ENCODE results near the gene CCDC106. TPM values are rescaled to one million over a fixed set of nuclear protein-coding genes. Genes with fewer than 3 reads are reported as not detected.

Gene CCDC106
- polyA plus RNA-seq, 4 donors = 14.5 to 29.6 (median 19.3) TPM

DNA sequence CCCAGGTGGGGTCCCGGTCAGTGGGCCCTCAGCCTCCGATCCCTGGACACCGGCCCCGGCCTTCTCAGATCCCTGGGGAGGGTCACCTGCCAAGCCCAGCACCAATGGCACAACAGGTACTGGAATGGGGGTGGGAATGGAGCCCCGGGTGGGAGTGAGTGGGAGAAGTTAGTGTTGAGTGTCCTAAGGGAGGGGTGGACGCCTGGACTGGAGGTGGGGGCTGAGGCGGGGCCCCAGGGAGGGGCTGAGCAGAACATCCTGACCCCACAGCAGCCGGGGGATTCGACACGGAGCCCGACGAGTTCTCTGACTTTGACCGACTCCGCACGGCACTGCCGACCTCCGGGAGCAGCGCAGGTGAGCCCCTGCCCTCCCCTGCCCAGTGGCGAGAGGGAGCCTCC lies 44.7 kb downstream of the CCDC106 start:
- no peak for DNase-seq (ENCODE audit: low read depth in 4 of 4, low spot score in 3 of 4)

DNA sequence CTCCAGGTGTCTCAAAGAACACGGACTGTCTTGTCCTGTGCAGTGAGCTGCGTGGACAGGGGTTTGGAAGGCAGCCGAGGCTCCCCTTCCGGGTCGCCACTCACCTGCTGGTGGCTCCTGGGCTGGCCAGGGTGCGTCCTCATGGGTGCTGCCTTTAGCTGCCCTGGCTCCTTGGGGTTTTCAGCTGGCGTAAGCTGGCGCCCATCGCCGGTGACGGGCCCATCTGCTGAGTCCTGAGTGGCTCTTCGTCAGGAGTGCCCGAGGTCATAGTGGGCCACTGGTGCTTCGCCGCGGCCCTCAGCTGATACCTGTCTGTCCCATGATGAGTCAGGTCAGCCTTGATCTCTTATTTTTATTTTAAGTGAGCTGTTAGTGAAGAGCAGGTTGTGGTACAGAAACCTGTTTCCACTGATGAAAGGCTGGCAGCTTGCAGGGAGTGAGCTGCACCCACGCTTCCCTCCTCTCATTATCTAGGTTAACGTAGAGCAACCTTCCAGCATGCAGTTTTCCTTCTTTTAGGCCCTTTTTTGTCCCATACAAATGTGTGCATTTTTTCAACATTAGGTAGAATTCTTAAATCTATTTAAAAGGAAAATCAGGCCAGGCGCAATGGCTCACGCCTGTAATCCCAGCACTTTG lies 45.4 kb downstream of the CCDC106 start:
- no peak for DNase-seq (ENCODE audit: low read depth in 4 of 4, low spot score in 3 of 4)

DNA sequence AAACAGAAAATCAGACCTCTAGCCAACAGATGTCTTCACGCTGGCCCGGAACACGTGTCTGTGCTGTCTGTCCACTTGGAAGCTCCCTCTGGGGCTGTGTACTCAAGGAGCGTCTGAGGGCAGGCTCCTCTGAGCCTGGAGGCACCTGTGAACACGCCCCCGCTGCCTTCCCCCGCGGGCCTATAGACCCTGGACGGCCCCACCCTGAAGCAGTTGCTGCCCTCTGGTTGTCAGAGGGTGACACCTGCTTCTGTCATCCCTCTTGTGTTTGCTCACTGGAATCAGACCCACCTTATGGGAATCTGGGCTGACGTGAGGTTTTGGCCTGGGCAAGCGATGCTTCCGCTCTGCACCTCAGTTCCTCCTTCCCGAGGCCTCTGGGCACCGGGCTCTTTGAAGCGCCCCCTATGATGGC lies 46.2 kb downstream of the CCDC106 start:
- no peak for DNase-seq (ENCODE audit: low read depth in 4 of 4, low spot score in 3 of 4)

DNA sequence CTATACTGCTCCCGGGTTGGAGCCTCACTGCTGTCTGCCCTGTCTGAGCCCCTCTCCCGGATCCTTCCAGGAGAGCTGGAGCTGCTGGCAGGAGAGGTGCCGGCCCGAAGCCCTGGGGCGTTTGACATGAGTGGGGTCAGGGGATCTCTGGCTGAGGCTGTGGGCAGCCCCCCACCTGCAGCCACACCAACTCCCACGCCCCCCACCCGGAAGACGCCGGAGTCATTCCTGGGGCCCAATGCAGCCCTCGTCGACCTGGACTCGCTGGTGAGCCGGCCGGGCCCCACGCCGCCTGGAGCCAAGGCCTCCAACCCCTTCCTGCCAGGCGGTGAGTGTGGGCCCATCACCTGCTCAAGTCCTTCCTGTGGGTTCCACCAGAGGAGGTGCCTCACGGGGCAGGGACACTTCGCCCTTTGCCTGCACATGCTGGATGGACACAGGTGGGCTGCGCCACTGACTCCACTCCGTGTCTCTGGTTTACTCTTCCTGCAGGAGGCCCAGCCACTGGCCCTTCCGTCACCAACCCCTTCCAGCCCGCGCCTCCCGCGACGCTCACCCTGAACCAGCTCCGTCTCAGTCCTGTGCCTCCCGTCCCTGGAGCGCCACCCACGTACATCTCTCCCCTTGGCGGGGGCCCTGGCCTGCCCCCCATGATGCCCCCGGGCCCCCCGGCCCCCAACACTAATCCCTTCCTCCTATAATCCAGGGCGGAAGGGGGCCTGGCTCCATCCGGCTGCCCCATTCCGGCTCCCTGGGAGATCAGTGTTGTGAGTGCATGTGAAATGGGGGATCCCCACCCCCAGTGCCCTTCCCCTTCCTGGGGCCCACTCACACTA lies 46.9 kb downstream of the CCDC106 start:
- no peak for DNase-seq (ENCODE audit: low read depth in 4 of 4, low spot score in 3 of 4)

DNA sequence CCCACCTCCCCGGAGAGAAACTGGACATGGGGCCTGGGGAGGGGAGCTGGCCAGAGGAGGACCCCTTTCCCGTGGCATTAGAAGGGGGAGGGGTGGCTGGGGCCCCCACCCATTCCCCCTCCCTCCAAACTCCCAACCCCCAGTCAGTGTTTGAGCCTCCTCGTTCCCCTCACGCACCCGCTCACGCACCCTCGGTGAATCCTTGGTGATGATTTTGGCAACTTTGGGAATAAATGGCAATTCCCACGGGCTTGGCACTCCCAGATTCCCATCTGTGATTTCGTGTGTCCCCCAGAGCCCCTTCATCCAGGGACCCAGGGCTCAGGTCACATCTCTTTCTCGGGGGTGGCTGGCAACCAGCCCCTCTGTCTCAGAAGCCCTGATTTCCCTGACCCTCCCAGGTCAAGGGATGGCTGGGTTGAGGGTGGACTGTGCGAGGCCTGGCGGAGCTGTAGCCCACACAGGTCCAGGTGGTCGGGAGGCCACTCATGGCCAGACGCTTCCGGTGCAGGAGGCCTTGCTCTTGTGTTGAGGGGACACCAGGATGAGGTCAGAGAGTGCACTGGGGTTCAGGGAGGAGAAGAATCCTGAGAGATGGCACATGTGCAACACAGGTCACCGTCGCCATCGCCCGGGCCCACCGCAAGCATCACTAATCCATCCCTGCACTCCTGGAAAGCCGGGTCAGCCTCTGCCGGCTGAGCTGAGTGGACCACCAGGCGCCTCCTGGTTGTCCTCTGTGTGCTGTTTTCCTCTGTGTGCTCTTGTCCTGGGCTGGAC lies 47.7 kb downstream of the CCDC106 start:
- no peak for DNase-seq (ENCODE audit: low read depth in 4 of 4, low spot score in 3 of 4)

DNA sequence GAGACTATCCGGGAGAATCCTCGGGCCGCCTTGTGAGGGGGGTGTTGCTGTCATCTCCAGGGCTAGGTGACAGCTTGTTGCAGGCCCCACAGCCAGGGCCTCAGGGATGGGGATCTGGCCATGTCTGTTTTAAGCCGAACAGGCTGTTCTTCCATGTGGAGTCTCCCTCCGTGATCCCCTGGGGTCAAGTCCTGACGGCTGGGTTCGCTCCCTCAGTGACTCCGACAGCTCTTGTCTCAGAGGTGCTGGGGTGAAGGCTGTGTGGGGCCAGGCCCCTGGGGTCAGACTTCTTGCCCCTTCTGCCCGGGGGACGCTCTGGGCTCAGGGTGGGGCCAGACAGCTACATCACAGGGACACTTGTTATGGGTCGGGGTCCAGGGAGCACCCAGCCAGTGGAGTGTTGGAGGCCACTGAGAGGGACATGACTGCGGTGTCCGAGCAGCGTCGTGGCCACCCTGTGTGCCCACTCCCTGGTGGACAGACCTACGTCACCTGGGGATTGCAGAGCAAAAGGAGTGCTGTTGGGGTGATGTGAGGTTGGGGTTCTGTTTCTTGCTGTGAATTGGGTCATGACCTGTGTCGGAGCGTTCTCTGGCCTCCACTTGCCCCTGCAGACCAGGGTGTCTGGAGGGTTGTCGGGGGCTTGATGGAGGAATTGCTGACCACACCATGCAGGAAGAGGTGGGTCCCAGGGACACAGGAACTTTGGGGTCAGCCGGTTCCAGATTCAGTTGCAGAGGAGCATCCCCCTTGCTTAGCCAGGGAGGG lies 48.5 kb downstream of the CCDC106 start:
- no peak for DNase-seq (ENCODE audit: low read depth in 4 of 4, low spot score in 3 of 4)

DNA sequence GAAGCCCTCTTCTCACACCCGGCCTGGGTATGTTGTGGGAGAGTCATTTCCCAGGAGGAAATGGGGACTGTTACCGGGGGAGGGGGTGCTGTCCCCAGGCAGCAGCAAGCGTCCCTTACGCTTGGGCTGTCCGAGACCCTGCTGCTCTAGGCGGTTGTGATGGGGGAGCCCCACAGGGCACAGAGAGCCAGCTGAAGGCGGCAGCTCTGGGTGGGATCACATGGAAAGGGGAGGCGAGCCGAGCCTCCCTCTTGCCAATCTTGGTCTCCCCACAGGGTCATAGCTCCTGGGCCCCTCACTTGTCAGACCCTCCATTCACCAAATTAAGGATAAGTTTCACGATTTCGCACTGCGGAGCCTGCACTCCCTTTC lies 49.0 kb downstream of the CCDC106 start:
- no peak for DNase-seq (ENCODE audit: low read depth in 4 of 4, low spot score in 3 of 4)

DNA sequence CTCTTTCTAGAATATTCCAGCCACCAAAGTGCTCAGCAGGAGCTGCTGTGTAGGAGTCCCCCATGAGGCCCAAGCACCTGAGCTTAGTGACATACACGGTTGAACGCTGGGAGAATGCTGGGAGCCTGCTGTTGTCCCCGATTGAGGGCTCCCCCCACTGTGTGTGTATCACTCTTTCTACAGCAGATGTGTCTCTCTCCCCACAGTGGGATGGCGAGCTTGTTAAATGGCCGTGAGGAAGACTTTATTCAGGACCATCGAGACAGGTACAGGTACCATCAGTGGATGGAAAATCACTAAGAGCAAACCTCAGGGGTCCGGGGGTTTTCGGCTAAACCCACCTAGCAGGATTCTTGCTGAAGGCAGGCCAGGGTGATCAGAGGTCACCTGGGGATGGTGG lies 49.7 kb downstream of the CCDC106 start:
- no peak for DNase-seq (ENCODE audit: low read depth in 4 of 4, low spot score in 3 of 4)

DNA sequence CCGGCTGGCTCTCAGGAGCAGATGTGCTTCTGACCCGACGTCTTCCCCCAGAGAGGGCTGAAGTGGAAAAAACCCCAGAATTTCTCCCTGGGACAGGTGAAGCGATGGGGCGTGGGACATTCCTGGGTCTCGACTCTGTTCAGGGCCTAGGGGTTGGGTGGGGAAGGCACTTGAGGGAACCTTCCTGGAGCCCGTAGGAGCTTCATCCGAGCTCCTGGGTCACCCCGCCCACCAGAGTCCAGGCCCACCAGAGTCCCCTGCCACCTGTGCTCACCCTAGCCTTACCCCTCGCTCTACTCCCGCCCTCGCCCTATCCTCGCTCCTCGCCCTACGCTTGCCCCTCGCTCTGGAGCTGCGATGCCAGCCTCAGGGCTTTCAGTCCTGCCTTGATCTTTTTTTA lies 50.2 kb downstream of the CCDC106 start:
- no peak for DNase-seq (ENCODE audit: low read depth in 4 of 4, low spot score in 3 of 4)

DNA sequence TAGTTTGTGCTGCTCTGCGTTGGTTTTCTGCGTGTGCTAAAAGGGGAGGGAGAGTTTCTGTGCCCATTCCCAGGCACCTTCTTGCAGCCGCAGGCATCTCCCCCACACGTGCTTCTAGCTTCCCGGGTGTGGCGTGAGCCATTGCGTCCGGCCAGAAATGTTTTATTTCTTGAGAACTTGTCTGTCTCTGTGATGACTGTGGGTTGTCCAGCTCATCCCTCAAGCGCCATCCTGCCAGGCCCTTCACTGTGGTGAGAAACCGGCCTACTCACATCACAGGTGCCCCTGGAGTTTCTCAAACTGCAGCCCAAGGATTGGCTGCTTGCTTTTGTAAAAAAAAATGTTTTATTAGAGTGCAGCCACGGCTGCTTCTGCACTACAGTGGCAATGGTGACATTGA lies 51.2 kb downstream of the CCDC106 start:
- no peak for DNase-seq (ENCODE audit: low read depth in 4 of 4, low spot score in 3 of 4)

DNA sequence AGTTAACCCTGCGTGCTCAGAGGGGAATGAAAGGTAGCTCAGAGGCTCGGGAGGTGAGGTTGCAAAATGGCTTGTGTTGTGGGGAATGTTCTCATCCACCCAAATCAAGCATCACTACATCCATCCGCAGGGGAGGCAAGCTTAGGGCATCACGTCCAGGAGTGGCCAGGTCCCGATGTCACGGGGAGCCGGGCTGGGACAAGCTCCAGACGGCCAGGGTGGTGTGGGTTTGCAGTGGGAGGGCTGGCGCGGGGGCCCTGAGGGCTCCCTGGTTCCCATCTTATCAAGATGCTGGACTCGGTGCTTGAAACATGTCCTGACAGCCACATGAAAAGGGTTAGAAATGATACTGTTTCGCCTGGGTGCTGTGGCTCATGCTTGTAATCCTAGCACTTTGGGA lies 52.8 kb downstream of the CCDC106 start:
- DNase-seq (ENCODE audit: low read depth in 4 of 4, low spot score in 3 of 4) = no peak

DNA sequence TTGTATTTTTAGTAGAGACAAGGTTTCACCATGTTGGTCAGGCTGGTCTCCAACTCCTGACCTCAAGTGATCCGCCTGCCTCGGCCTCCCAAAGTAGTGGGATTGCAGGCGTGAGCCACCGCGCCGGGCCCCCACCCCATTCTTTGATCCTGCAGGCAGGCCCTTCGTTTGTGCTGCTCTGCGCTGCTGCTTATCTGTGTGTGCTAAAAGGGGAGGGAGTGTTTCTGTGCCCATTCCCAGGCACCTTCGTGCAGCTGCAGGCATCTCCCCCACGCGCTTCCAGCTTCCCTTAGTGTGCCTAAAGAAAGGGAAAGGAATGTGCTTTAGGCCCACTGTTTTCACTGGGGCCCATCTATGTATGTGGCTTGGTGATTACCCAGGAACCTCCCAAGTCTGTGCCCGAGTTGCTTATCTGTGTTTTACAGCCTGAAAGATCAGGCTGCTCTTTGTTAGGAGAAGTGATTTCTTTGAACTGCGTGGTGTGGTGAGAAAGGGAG lies 54.2 kb downstream of the CCDC106 start:
- DNase-seq (ENCODE audit: low read depth in 4 of 4, low spot score in 3 of 4) = no peak

Other genes starting within 250 kb of the CCDC106 start
- gene UBE2S, start 240.4 kb upstream of the CCDC106 start, polyA plus RNA-seq (ENCODE audit: insufficient read length in 4 of 4) = 10 to 100 TPM; 42.3 to 56.0 (median 48.8) TPM
- gene SHISA7, start 204.9 kb upstream of the CCDC106 start, polyA plus RNA-seq (ENCODE audit: insufficient read length in 4 of 4) = under 1 TPM; 0.13 to 0.33 (median 0.22) TPM
- 10 to 100 TPM; 30.2 to 52.6 (median 33.0) TPM for gene ISOC2, start 186.6 kb upstream of the CCDC106 start, polyA plus RNA-seq (ENCODE audit: insufficient read length in 4 of 4)
- not detected for gene C19orf85, start 183.5 kb upstream of the CCDC106 start, polyA plus RNA-seq (ENCODE audit: insufficient read length in 4 of 4)
- gene ZNF628, start 171.6 kb upstream of the CCDC106 start, polyA plus RNA-seq (ENCODE audit: insufficient read length in 4 of 4) = 1 to 10 TPM; 2.1 to 5.3 (median 3.2) TPM
- gene NAT14, start 163.0 kb upstream of the CCDC106 start, polyA plus RNA-seq (ENCODE audit: insufficient read length in 4 of 4) = 10 to 100 TPM; 31.4 to 56.7 (median 46.4) TPM
- gene SSC5D, start 159.8 kb upstream of the CCDC106 start, polyA plus RNA-seq (ENCODE audit: insufficient read length in 4 of 4) = 1 to 10 TPM; 1.9 to 7.0 (median 3.1) TPM
- under 1 TPM; 0.36 to 0.96 (median 0.80) TPM for gene SBK2, start 111.1 kb upstream of the CCDC106 start, polyA plus RNA-seq (ENCODE audit: insufficient read length in 4 of 4)
- under 1 TPM in 1 of 4 donors, not detected in 3; 0.15 TPM for gene SBK3, start 102.7 kb upstream of the CCDC106 start, polyA plus RNA-seq (ENCODE audit: insufficient read length in 4 of 4)
- 10 to 100 TPM; 12.8 to 22.2 (median 14.1) TPM for gene ZNF579, start 67.4 kb upstream of the CCDC106 start, polyA plus RNA-seq (ENCODE audit: insufficient read length in 4 of 4)
- gene FIZ1, start 48.7 kb upstream of the CCDC106 start, polyA plus RNA-seq (ENCODE audit: insufficient read length in 4 of 4) = 10 to 100 TPM; 19.0 to 24.4 (median 19.7) TPM
- 10 to 100 TPM in 1 of 4 donors, 1 to 10 TPM in 3; 4.6 to 13.3 (median 6.7) TPM for gene ZNF524, start 47.9 kb upstream of the CCDC106 start, polyA plus RNA-seq (ENCODE audit: insufficient read length in 4 of 4)
- gene ZNF865, start 42.6 kb upstream of the CCDC106 start, polyA plus RNA-seq (ENCODE audit: insufficient read length in 4 of 4) = 10 to 100 TPM in 1 of 4 donors, 1 to 10 TPM in 3; 6.8 to 13.0 (median 7.9) TPM
- 10 to 100 TPM in 2 of 4 donors, 1 to 10 TPM in 2; 5.3 to 14.2 (median 9.9) TPM for gene ZNF784, start 23.6 kb upstream of the CCDC106 start, polyA plus RNA-seq (ENCODE audit: insufficient read length in 4 of 4)
- gene ZNF580, start 7.2 kb upstream of the CCDC106 start, polyA plus RNA-seq (ENCODE audit: insufficient read length in 4 of 4) = 10 to 100 TPM; 36.3 to 63.9 (median 38.9) TPM
- 10 to 100 TPM; 19.1 to 32.4 (median 23.7) TPM for gene ZNF581, start 4.6 kb upstream of the CCDC106 start, polyA plus RNA-seq (ENCODE audit: insufficient read length in 4 of 4)
- gene U2AF2, start 6.8 kb downstream of the CCDC106 start, polyA plus RNA-seq (ENCODE audit: insufficient read length in 4 of 4) = 100 to 1,000 TPM; 146 to 227 (median 159) TPM
- 100 to 1,000 TPM in 2 of 4 donors, 10 to 100 TPM in 2; 66.6 to 152 (median 94.9) TPM for gene EPN1, start 27.0 kb downstream of the CCDC106 start, polyA plus RNA-seq (ENCODE audit: insufficient read length in 4 of 4)
- gene NLRP9, start 90.2 kb downstream of the CCDC106 start, polyA plus RNA-seq (ENCODE audit: insufficient read length in 4 of 4) = under 1 TPM in 2 of 4 donors, not detected in 2; 0.04 to 0.10 TPM
- gene RFPL4A, start 110.9 kb downstream of the CCDC106 start, polyA plus RNA-seq (ENCODE audit: insufficient read length in 4 of 4) = not detected
- under 1 TPM in 2 of 4 donors, not detected in 2; 0.17 to 0.20 TPM for gene RFPL4AL1, start 120.9 kb downstream of the CCDC106 start, polyA plus RNA-seq (ENCODE audit: insufficient read length in 4 of 4)
- under 1 TPM in 3 of 4 donors, not detected in 1; 0.11 to 0.19 (median 0.15) TPM for gene NLRP11, start 183.8 kb downstream of the CCDC106 start, polyA plus RNA-seq (ENCODE audit: insufficient read length in 4 of 4)
- not detected for gene NLRP4, start 188.3 kb downstream of the CCDC106 start, polyA plus RNA-seq (ENCODE audit: insufficient read length in 4 of 4)

Measured in left renal pelvis (tissue), 4 donors.